ENCODE results near the gene TFEB. TPM values are rescaled to one million over a fixed set of nuclear protein-coding genes. Genes with fewer than 3 reads are reported as not detected.
A peak's percentile ranks its signal among the peaks of the same experiment; 100 is the strongest.

The TFEB gene
- total and polyA plus RNA-seq, 2 donors from 2014 or later: 50.7 to 51.0 TPM

DNA sequence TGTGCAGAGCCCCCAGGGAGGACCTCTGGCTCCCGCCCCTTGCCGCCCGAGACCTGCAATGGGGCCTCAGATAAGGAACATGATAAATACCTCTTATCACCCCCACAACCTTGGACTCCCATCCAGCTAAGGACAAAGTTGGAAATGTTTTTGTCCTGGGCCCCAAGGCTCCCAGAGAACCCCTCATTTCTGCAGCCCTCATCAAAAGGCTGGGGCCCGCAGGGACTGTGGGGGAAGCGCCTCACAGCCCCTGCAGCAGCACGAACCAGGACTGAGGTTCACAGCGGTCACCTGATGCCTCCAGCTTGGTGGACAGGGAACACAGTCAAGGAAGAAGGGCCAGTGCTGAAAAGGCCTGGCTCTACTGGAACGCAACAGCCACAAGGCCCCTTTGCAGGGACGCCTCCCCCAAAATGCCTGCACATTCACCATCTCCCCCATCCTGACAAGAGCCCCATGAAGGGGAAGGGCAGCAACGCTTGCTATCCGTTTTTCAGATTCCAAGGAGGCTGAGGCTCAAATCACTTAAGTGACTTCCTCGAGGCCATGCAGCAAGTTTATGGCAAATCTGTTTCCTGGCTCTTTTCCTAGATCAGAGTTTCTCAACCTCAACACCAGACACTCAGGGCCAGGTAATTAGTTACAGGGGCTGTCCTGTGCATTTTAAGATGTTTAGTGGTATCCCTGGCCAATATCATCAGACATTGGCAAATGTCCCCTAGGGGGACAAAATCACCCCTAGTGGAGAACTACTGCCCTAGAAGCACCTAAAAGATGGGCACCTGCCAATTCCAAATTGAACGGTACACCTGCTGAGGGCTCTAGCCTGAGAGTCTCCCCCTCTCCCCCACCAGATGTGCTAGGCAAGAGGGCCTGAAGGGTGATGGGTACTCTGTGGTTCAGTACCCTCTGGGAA is 10.6 kb downstream of the TFEB start:
- peaks cover 0 to 38% (median 13%) of the 10 kb centered on the region in 3 donors for H3K4me1 ChIP-seq (ENCODE audit: control insufficient read depth in 2 of 3, insufficient read depth in 2 of 3, low read depth in 1 of 3, low read length in 3 of 3)
- DNase-seq (peak in 1 of 5 donors; percentile 47), FAIRE-seq (no peak)
- H3K9ac ChIP-seq (ENCODE audit: low read length in 3 of 3): no peak overlapping the region
- no peak for TF ChIP-seq CTCF (IDR thresholded peaks at IDR 0.05; ENCODE audit: borderline replicate concordance, extremely low read depth, insufficient read depth)
- H3K36me3 ChIP-seq (ENCODE audit: control insufficient read depth in 2 of 3, insufficient read depth in 3 of 3, low read length in 3 of 3): no peaks in the 10 kb centered on the region
- no peaks in the 10 kb centered on the region for H3K9me3 ChIP-seq (ENCODE audit: control insufficient read depth in 2 of 3, insufficient read depth in 1 of 3, low read length in 3 of 3)
- peak overlapping the region; percentile 9 to 70 for H3K27ac ChIP-seq (ENCODE audit: low read depth in 2 of 2, low read length in 2 of 2)
- no peak overlapping the region for H3K4me3 ChIP-seq (ENCODE audit: low read length in 3 of 3)
- intact Hi-C loops (cut with DNase I): no loop called here
- no peaks in the 10 kb centered on the region for H3K27me3 ChIP-seq (ENCODE audit: control insufficient read depth, insufficient read depth, low read length)

- Histone ChIP-seq H3K4me3 (ENCODE audit: low read length in 3 of 3) (no peak overlapping the region), H3K4me1 (ENCODE audit: control insufficient read depth in 2 of 3, insufficient read depth in 2 of 3, low read depth in 1 of 3, low read length in 3 of 3) (peaks cover 0 to 42% (median 13%) of the 10 kb centered on the region in 3 donors), H3K36me3 (ENCODE audit: control insufficient read depth in 2 of 3, insufficient read depth in 3 of 3, low read length in 3 of 3) (no peaks in the 10 kb centered on the region), H3K27me3 (ENCODE audit: control insufficient read depth, insufficient read depth, low read length) (no peaks in the 10 kb centered on the region), H3K9me3 (ENCODE audit: control insufficient read depth in 2 of 3, insufficient read depth in 1 of 3, low read length in 3 of 3) (no peaks in the 10 kb centered on the region), H3K27ac (ENCODE audit: low read depth in 2 of 2, low read length in 2 of 2) (peak overlapping the region; percentile 47 to 70), H3K9ac (ENCODE audit: low read length in 3 of 3) (no peak overlapping the region)
- DNase-seq (peak in 1 of 5 donors; percentile 59), FAIRE-seq (no peak)
- TF ChIP-seq CTCF (IDR thresholded peaks at IDR 0.05; ENCODE audit: borderline replicate concordance, extremely low read depth, insufficient read depth): no peak
- intact Hi-C loops (cut with DNase I): no loop called here
Observed at GRCh38 chr6:41724228-41724580, 11.2 kb downstream of the TFEB start.

DNA sequence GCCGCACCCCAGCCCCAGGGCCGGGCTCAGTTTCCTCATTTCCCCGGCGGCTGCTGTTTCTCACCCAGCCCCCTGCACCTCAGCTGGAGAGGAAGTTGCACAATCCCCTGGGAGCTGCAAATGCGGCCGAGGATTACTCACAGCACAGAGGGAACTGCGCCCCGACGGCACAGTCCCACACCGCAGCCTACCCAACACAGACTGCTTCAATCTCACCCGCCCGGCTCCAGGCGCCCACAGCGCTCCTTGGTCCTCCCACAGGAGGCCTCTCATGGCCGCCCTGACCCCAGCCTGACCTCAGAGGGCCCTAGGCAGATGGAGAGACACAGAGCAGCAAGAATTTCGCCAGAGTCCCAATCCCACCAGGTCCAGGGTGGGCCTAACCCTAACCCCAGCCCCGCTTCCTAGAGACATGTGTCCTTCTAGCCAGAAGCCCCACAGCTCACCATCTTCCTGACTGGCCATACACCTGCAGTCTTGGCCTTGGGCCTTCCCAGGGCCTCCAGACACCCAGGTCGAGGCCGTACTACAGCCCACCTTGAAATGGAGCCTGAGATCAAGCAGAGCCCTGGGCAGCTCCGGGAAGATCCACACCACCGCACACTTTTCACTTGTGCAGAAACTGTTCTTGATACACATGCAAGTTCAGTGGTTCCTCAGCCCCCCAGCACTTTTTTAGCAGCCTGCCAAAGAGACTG is 11.7 kb downstream of the TFEB start:
- peak overlapping the region; percentile 47 to 70 for H3K27ac ChIP-seq (ENCODE audit: low read depth in 2 of 2, low read length in 2 of 2)
- no peak overlapping the region for H3K9ac ChIP-seq (ENCODE audit: low read length in 3 of 3)
- peak overlapping the region in 1 of 3 donors; percentile 30 for H3K4me3 ChIP-seq (ENCODE audit: low read length in 3 of 3)
- H3K27me3 ChIP-seq (ENCODE audit: control insufficient read depth, insufficient read depth, low read length): no peaks in the 10 kb centered on the region
- TF ChIP-seq CTCF (IDR thresholded peaks at IDR 0.05; ENCODE audit: borderline replicate concordance, extremely low read depth, insufficient read depth): no peak
- FAIRE-seq: no peak
- intact Hi-C loops (cut with DNase I): no loop called here
- H3K4me1 ChIP-seq (ENCODE audit: control insufficient read depth in 2 of 3, insufficient read depth in 2 of 3, low read depth in 1 of 3, low read length in 3 of 3): peaks cover 0 to 40% (median 13%) of the 10 kb centered on the region in 3 donors
- peak in 2 of 5 donors; percentile 35 to 93 for DNase-seq
- no peaks in the 10 kb centered on the region for H3K9me3 ChIP-seq (ENCODE audit: control insufficient read depth in 2 of 3, insufficient read depth in 1 of 3, low read length in 3 of 3)
- no peaks in the 10 kb centered on the region for H3K36me3 ChIP-seq (ENCODE audit: control insufficient read depth in 2 of 3, insufficient read depth in 3 of 3, low read length in 3 of 3)
